Right cardiac atrium (tissue), 5 donors: ENCODE results near the gene ARL17A. TPM values are rescaled to one million over a fixed set of nuclear protein-coding genes. Genes with fewer than 3 reads are reported as not detected.

Experiments
- polyA plus RNA-seq: library from polyadenylated mRNA; stranded (reverse); fragments of 200-250 nt; gene quantifications from one replicate; pipeline ENCODE4 v1.2.3, GENCODE V29; 2013
- total RNA-seq, 4 donors: library from RNA; stranded (reverse); fragmentation: NEBNext Ultra II Directional; extraction: Animal tissue kit (Norgen Biotek cat#: 25700); gene quantifications; one replicate each; pipeline ENCODE4 v1.2.1, GENCODE V29; 2021
- donor health status: healthy with polysubstance abuse.
- donor health status: DM: no; HTN: yes; CAD: no.
- donor health status: DM: no; HTN: no; CAD: no.
- donor health status: DM: no; HTN: yes; CAD: no; lungs with severe emphysema.
- donor health status: DM: yes; HTN: yes; CAD: no.

Gene ARL17A
- total and polyA plus RNA-seq, 5 donors: 6.3 to 16.9 (median 9.0) TPM

Other genes with a start within 250 kb of the ARL17A start
- gene ARL17B, start 217.9 kb downstream of the ARL17A start, total RNA-seq: 10 to 100 TPM; 11.0 to 24.5 (median 16.5) TPM
- gene ARL17B, start 217.9 kb downstream of the ARL17A start, polyA plus RNA-seq: 10.4 TPM
- gene LRRC37A2, start 67.2 kb downstream of the ARL17A start, total RNA-seq: 1 to 10 TPM; 6.1 to 8.1 (median 7.0) TPM
- 4.6 TPM for gene LRRC37A2, start 67.2 kb downstream of the ARL17A start, polyA plus RNA-seq
- gene NSF, start 11.0 kb upstream of the ARL17A start, total RNA-seq: 10 to 100 TPM; 26.0 to 34.3 (median 29.9) TPM
- gene NSF, start 11.0 kb upstream of the ARL17A start, polyA plus RNA-seq: 8.9 TPM
- 1 to 10 TPM in 3 of 4 donors, under 1 TPM in 1; 0.79 to 2.5 (median 1.5) TPM for gene WNT3, start 239.0 kb upstream of the ARL17A start, total RNA-seq
- 1.0 TPM for gene WNT3, start 239.0 kb upstream of the ARL17A start, polyA plus RNA-seq